ENCODE data around the gene LYPD3. TPM values are rescaled to one million over a fixed set of nuclear protein-coding genes. Genes with fewer than 3 reads are reported as not detected.
"Not testable (repeated sequence)": the region's sequence is repeated elsewhere in the genome, so short reads cannot be mapped to it uniquely, and the experiment has no call there.

LYPD3 gene
- polyA plus RNA-seq (2013, experiment 1 of 2; ENCODE audit: insufficient read length): 0.55 TPM
- polyA plus RNA-seq (2013, experiment 2 of 2; ENCODE audit: insufficient read length): 0.50 TPM

DNA sequence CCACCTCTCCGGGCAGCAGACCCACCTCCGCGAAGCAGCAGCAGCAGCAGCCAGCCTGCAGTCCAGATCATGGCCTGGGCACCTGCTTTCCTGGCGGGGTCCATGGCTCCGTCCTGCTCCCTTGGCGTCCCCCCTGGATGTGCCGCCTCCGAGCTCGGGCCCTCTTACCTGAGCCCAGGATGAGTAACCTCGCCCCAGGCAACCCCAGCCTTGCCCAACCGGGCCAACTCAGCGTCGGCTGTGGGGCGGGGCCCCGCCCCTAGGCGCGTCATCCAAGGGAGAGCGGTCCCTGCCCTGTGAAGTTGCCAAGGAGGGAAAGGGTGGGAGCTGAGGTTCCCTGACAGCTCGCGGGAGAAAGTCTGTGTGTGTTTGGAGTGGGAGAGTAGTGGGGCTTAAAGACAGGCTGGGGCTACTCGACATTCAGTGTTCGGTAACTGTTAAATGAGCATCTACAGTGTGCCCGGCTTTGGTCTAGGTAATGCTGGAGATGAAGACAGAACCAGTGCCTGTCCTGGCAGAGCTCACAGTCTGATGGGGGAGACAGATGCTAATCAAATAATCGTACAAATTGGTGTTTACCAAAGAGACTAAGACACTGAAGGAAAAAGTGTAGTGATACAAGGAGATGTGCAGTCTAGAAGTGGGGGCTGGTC lies at the start of gene LYPD3:
LYPD3 (minus strand) TSS at position 141 of the 653 bp plus-strand sequence; CDS start at position 104, 37 bp downstream.
- no peak for DNase-seq

DNA sequence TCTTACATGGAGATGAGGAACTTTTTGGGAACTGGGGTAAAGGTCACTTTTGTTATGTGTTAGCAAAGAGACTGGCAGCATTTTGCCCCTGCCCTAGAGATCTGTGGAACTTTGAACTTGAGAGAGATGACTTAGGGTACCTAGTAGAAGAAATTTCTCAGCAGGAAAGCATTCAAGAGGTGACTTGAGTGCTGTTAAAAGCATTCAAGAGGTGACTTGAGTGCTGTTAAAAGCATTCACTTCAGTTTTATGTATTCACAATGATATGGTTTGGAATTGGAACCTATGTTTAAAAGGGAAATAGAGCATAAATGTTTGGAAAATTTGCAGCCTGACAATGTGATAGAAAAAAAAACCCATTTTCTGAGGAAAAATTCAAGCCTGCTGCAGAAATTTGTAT lies 47.0 kb upstream of the LYPD3 start:
- DNase-seq: not testable (repeated sequence)

DNA sequence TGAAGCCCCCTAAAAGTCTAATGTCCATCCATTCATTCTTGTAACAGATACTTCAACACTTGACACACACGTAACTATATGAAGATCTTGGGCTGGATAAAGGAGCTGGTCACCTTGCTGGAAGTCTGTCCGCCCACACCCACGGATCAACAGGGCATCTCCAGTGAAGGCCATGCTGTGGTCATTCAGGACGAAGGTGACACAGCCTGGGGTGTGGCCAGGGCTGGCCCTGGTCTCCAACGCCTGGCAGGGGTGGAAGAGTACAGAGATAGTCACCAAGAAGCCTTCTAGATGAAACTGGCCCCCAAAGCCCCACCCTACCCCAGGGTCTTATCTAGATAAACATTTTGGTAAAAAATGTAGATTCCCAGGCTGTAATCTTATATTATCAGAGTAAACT lies 45.9 kb upstream of the LYPD3 start:
- DNase-seq: no peak

DNA sequence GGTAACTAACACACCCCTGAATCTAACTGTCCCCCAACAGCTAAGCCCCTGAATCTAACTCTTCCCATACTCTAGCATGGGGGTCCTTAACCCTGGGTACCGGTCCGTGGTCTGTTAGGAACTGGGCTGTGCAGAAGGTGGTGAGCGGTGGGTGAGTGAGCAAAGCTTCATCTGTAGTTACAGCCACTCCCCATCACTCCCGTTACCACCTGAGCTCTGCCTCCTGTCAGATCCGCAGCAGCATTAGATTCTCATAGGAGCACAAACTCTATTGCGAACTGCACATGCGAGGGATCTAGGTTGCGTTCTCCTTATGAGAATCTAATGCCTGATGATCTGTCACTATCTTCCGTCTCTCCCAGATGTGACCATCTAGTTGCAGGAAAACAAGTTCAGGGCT lies 45.3 kb upstream of the LYPD3 start:
- DNase-seq: no peak

DNA sequence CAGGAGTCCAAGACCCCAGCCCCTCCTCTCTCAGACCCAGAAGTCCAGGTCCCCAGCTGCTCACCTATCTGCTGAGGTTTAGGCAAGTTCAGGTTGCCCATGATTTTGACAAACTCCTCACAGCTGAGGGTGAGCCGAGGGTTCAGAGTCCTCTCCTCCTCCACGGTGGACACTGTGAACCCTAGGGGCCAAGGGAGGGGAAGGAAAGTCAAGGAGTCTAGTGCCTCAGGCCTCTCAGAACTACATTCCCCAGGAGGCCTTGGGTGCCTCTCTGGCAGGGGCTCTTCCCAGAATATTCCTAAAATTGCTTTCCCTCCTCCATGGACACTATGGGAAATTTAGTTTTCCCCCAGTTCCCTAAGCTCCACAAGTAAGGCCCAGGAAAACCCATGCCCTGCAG lies 42.5 kb upstream of the LYPD3 start:
- no peak for DNase-seq

DNA sequence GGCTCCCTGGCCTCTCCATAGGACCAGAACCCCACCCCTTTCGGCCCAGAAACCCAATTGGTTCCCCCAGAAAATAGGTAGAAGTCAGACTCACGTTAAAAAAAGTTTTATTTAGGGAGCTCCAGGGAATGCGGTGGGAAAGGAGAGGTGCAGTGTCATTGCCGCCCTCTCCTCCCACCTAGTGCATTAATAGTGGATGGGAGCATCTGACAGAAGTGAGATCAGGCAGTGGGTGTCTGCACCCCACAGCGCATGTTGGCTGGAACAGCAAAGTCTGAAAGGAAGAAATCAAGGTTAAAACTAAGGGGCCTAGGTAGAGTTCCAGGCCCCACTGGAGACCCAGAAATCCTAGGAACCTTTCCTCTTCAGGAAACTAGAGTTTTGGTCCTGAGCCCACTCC lies 41.2 kb upstream of the LYPD3 start:
- no peak for DNase-seq

DNA sequence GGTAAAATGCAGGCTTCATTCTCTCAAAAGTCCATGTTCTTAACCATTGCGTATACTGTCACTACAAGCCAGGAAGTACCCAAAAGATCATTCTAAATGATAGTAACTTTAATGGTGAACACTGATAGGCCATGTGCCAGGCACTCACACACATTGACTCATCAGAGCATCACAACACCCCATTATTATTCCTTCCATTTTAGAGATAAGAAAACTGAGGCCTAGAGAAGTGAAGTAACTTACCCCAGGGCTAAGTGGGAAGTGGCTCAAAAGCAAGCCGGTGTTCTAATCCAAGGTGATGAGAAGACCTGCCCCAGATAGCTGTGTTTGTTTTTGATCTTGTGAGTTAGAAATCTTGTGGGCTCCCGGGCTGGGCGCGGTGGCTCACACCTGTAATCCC lies 40.5 kb upstream of the LYPD3 start:
- no peak for DNase-seq

DNA sequence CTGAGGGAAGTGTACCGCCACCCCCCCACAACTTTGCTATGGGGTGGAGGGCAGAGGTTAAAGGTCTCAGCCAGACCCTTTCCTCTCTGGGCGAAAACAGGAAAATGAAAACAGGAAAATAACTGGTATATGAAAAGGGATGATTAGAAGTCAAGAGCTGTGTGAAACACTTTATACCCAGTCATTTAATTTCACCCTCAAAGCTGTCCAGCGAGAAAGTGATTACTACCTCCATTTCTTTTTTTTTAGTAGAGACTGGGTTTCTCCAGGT lies 39.7 kb upstream of the LYPD3 start:
- DNase-seq: no peak

DNA sequence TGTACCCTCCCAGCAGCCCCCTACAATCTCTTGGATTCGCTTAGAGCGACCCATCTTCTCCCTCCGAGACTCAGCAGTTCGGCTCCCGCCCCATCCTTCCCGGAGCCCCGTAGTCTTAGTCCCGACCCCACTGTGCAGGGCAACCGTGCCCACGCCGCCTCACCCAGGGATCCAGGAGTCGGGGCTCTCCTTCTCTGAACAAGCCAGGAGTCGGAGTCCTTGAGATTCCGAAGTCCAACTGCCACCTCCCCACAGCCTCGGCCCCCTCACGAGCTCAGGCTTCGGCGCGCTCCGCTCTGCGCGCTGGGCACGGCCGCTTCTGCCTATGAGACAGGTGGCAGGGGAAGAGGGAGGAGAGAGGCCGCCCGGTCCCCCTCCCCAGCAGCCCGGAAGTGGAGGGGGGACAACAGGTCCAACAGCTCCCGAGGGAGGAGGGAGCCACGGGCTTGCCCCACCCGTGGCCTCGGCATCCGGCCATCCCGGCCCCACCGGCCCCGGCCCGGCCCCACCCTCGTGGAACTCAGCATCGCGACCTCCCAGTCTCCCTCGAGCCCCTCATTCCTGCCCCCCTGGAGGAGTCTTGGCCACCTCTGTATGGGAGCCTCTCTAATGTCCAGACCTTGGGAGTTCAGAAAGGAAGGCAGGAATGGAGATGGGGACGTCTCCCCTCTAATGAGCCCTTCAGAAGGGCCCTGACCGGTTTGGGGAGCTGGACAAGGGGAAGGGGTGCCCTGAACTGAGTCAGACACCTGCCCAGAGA lies 39.2 kb upstream of the LYPD3 start, which contains the start of gene PHLDB3:
PHLDB3 (minus strand) TSS at position 321 of the 760 bp plus-strand sequence. CDS start 628 bp downstream, outside the sequence.
- no peak for DNase-seq

DNA sequence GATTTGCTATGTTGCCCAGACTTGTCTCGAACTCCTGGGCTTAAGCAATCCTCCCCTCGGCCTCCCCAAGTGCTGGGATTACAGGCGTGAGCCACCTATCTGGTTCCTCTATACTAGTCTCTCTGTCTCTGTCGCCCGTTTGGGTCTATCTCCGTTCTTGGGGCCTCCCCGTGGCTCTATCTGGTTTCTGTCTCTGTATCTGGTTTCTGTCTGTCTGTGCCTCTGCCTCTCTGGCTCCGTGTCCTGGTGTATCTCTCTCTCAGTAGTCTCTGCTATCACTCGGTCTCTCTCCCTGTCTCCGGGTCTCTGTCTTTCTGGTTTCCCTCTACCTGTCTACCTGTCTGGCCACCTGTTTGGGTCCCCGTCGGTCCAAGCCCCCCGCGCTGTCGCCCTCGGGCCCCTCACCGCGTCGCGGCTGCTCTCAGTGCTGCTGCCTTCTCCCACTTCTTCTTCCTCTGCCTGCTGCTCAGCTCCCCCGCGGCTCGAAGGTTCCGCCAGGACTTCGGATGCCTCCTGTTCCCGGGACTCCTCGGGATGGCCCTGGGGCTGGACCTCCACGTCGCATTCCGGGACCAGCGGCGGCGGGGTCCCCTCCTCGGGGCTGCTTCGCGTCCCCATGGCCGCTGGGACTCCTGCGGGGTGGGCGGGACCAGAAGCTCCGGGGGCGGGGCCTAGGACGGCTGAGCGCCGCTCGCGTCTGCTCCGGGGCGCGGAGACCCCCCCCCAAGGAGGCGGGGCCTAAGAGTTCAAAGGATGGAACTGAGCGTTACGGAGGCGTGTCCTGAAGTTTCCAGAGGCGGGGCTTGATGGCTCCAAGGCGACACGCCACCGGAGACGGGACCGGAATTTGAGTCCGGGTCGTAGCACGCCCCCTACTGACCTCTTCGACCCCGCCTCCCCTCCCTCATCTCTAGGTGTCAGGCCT lies 38.4 kb upstream of the LYPD3 start:
- peak; percentile 87 for DNase-seq

DNA sequence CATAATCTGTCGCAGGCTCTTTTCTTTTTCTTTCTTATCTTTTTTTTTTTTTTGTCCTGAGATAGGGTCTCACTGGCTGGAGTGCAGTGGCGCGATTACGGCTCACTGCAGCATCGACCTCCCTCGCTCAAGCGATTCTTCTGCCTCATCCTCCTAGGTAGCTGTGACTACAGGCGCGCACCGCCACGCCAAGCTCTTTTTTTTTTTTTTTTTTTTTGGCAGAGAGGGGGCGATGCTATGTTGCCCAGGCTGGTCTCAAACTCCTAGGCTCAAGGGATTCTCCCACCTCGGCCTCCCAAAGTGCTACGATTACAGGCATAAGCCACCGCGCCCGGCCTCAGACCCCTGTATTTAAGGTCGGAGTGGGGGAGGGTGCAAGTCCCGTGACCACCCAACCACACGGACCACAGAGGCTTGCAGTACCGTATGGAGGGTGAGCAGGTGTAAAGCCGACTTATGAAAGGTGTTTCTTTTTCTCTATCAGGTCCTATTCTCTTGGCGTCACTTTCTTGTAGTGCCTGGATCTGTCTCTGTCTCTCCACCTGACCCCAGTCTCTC lies 37.1 kb upstream of the LYPD3 start:
- no peak for DNase-seq

DNA sequence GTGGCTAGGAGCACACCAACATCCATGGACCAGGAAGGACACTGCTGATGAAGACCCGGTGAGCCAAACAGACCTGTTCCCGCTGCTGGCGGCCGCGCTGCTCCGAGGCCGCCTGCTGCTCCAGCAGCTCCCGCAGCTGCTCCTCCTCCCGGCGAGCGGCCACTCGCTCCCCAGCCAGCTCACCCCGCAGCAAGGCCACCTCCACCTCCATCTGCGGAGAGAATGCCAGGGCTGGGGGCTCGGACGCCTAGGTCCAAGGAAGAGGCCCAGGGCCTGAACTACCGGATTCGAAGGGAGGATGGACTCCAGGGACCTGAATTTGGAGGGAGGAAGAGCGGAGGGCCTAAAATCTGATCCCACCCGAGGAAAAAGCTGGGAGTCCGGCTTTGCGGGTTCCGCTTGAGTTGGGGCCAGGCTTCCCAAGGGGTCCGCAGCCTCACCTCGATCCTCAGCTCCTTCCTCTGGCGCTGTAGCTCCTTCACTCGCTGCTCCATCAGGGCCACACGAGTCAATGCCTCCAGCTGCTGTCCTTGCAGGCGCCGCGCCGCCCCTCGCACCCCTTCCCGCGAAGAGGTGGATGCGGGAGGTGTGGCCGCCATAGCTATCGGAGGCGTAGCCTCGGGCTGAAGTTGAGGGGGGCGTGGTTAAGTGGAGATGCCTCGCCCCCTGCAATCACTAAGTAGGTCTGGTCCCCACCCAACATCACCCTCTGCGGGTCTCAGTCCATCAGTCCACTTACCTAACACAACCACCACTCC lies 36.4 kb upstream of the LYPD3 start:
- no peak for DNase-seq

DNA sequence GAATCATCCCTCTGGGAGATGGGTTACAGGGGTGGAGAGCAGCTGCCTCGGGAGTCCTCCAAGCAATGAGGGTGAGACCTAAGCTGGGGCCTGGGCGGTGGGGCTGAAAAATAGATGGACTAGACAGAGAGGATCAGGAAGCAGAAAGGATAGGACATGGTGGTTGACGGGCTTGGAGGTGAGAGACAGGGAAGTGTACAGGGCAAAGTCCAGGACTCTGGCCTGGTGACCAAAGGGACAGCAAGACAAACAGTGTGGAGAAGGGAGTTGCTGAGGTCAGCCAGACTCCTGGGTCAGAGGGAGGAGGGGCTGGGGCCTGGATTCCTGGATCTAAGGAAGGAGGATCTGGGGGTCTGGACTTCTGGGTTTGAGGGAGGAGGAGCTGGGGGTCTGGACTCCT lies 33.6 kb upstream of the LYPD3 start:
- no peak for DNase-seq

DNA sequence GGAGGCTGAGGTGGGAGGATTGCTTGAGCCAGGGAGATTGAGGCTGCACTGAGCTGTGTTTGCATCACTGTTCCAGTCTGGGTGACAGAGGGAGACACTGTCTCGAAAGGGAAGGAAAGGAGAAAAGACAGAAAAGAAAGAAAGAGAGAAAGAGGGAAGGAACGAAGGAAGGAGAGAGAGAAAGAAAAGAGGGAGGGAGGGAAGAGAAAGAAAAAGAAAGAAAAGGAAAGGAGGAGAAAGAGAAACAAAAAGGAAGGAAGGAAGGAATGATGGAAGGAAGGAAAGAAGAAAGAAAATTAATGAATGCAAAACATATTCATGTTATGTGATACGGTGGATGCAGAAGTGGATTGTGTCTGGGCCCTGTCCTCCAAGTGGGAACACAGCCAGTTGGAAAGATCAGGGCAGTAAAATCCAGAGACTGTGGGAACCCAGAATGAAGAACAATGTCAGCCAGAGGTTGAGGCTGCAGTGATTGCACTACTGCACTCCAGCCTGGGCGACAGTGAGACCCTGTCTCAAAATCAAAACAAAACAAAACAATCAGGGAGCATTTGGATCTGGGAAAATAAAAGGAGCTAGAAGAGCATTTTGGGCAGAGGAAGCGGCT lies 32.9 kb upstream of the LYPD3 start:
- no peak for DNase-seq

DNA sequence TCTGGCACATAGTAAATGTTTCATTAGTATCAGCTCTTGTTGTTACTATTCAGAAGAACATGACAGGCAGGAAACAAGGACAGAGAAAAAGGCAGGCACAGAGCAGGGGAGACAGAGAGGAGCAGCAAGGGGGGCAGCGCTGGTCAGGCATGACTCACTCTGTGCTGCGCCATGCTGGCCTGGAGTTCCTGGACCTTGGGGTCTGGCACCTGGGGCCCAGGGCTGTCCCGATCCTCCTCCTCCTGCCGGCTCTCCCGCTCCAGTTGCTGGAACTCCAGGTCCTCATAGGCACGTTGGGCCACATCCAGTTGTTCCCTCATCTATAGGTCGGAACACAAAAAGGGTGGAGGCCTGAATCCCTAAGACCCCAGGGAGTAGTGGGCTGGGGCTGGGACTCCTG lies 31.6 kb upstream of the LYPD3 start:
- no peak for DNase-seq

DNA sequence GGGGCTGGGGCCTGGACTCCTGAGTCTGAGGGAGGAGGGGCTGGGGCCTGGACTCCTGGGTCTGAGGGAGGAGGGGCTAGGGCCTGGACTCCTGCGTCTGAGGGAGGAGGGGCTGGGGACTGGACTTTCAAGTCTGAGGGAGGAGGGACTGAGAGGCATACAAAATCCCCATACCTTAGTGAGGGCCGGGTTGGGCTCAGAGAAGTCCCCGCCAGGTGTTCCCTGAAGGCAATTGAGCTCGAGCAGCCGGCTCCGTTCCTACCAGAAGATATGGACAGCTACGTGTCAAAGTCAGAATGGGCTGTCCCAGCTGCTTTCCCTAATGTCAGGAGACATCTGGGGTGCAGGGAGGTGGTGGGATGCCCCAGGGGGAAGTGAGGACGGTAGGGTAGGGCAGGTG lies 29.7 kb upstream of the LYPD3 start:
- DNase-seq: no peak

DNA sequence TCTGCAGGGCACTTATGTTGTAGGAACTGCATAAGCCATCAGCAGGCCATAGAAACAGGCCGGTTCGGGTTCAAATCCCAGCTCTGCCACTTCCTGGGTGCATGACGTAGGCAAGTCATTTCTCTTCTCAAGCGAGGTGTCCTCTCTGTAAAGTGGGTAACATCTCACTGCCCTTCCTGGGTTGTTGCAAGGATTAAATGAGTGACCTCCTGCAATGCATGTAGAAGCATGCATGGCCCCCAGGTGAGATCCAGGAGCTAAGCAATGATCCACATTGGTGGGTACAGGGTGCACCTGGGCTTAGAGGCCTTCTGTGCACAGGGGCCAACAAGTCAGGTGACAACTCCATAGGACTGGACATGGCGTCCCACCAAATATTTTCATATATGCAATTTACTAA lies 25.4 kb upstream of the LYPD3 start:
- DNase-seq: no peak

DNA sequence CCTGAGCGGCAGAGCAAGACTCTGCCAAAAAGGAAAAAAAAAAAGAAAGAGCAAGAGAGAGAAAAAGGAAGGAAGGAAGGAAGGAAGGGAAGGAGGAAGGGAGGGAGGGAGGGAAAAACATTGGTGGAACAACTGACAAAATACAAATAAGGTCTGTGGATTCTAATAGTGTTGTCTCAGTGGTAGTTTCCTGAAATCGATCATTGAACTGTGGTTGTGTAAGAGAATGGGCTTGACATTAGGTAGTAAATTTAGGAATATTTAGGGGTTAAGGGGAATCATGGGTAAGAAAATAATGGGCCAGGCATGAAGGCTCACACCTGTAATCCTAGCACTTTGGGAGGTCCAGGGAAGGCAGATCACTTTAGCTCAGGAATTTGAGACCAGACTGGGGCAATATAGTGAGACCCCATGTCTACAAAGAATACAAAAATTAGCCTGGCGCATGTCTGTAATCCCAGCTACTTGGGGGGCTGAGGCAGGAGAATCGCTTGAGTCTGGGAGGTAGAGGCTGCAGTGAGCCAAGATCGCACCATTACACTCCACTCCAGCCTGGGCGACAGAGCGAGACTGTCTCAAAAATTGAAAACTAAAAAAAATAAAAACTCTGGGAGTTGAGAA lies 24.7 kb upstream of the LYPD3 start:
- DNase-seq: no peak

DNA sequence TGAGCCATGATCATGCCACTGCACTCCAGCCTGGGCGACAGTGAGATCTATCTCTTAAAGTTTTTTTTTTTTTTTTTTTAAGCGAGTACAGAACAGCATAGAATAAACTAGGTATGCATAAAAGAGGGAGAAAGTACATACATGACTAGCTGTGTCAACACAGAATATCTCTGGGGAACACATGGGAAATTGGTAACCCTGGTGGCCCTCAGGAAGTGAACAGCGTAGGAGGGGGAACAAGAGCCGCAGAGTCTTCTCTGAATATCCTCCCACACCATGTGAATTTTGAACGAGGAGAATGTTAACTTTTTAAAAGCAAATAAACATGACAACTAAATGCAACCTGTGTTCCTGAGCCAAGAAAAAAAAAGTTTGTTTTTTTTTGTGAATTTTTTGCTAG lies 23.9 kb upstream of the LYPD3 start:
- no peak for DNase-seq

DNA sequence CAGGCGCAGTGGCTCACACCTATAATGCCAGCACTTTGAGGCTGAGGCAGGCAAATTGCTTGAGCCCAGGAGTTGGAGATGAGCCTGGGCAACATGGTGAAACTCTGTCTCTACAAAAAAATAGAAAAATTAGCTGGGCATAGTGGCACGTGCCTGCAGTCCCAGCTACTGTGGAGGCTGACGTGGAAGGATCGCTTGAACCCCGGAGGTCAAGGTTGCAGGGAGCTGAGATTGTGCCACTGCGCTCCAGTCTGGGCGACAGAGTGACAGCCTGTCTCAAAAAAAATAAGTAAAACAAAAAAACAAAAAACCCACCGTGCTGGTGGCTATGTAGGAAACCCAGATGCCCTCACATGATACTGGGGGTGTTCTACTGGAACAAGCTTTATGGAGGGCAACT lies 22.8 kb upstream of the LYPD3 start:
- DNase-seq: no peak

DNA sequence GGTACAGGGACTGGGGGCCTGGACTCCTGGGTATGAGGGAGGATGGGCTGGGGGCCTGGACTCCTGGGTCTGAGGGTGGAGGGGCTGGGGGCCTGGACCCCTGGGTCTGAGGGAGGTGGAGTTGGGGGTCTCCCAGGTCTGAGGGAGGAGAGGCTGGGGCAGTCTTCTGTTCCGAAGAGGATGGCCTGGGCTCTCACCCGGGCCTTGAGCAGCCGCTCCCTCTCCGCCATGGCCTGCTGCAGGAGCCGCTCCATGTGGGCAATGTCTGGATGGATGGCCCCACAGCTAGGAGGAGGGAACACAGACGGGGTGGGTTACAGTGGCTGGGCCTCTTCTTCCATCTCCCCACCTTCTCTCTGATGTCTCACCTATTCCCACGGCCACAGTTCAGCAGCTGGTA lies 21.0 kb upstream of the LYPD3 start:
- DNase-seq: no peak

Measured in fibroblast of skin of abdomen (primary cell).